Stimulated activated CD8-positive, alpha-beta memory T cell treated with anti-CD3 and anti-CD28 coated beads, Interleukin-7, amount 100 ng/mL, for 24 hours (primary cell): ENCODE data around the gene AIFM1.
A peak's percentile ranks its signal among the peaks of the same experiment; 100 is the strongest.

Source experiments
- DNase-seq: peaks from one replicate; pipeline ENCODE4 v3.0.0-alpha.2; 2020; ENCODE audit warnings: low read depth

Gene AIFM1

GRCh38 chrX:130165703-130166502, at the start of gene AIFM1:
Gene AIFM1, minus strand, starts transcription at chrX:130165841. Its CDS starts 185 bp downstream, at chrX:130165656.
- DNase-seq = peak; percentile 63

- DNase-seq = no peak
These were observed 47.7 kb upstream of the AIFM1 start for GRCh38 chrX:130213376-130213775.

- no peak for DNase-seq
These were observed 46.7 kb upstream of the AIFM1 start for GRCh38 chrX:130212371-130212770.

- no peak for DNase-seq
These were observed 46.0 kb upstream of the AIFM1 start for GRCh38 chrX:130211415-130212186.

GRCh38 chrX:130204647-130205046, 39.0 kb upstream of the AIFM1 start:
- no peak for DNase-seq

- no peak for DNase-seq
These were observed 31.8 kb upstream of the AIFM1 start for GRCh38 chrX:130197464-130197863.

- no peak for DNase-seq
These were observed 30.8 kb upstream of the AIFM1 start for GRCh38 chrX:130196466-130196865.

- DNase-seq = no peak
These were observed 25.2 kb upstream of the AIFM1 start for GRCh38 chrX:130190801-130191200.

- DNase-seq = no peak
These were observed 21.0 kb upstream of the AIFM1 start for GRCh38 chrX:130186651-130187050.

- no peak for DNase-seq
These were observed 19.2 kb upstream of the AIFM1 start for GRCh38 chrX:130184857-130185256.

GRCh38 chrX:130184168-130184567, 18.5 kb upstream of the AIFM1 start:
- no peak for DNase-seq

- no peak for DNase-seq
These were observed 14.1 kb upstream of the AIFM1 start for GRCh38 chrX:130179579-130180215.

- no peak for DNase-seq
These were observed 13.5 kb upstream of the AIFM1 start for GRCh38 chrX:130179170-130179569.

- no peak for DNase-seq
These were observed 11.3 kb upstream of the AIFM1 start for GRCh38 chrX:130176942-130177341.

GRCh38 chrX:130176354-130176776, 10.7 kb upstream of the AIFM1 start:
- DNase-seq = no peak

GRCh38 chrX:130174937-130175336, 9.3 kb upstream of the AIFM1 start:
- DNase-seq = no peak

GRCh38 chrX:130174045-130174704, 8.5 kb upstream of the AIFM1 start:
- DNase-seq = no peak

GRCh38 chrX:130173190-130173895, 7.7 kb upstream of the AIFM1 start:
- no peak for DNase-seq

GRCh38 chrX:130172127-130172845, 6.6 kb upstream of the AIFM1 start:
- no peak for DNase-seq

- DNase-seq = no peak
These were observed 5.9 kb upstream of the AIFM1 start, which contains the start of gene RAB33A for GRCh38 chrX:130171446-130172126. Gene RAB33A, plus strand, starts transcription at chrX:130171962. Its CDS starts 101 bp downstream, at chrX:130172063.
